OCI-LY1 (cell line): ENCODE measurements around the gene ATP6AP1.

ENCODE experiments used
- H2AFZ ChIP-seq: fragments of 200-600 bp; sonication (generic), shearing (Covaris generic); 2 replicates; pipeline ENCODE4 v1.6.0; 2014; ENCODE audit warnings: antibody characterized with exemption, mild to moderate bottlenecking, low read length
- H3F3A ChIP-seq: fragments of 200-600 bp; sonication (generic), shearing (Covaris generic); 2 replicates; pipeline ENCODE4 v1.6.0; 2014; ENCODE audit warnings: mild to moderate bottlenecking, antibody characterized with exemption, low read length, moderate library complexity; ENCODE audit not compliant: insufficient read depth
- H3K27ac ChIP-seq: fragments of 200-600 bp; sonication (generic); 2 replicates; pipeline ENCODE4 v1.5.1; 2014; ENCODE audit warnings: low read length, mixed run types, mild to moderate bottlenecking, low read depth; ENCODE audit not compliant: poor library complexity, severe bottlenecking
- H3K27me3 ChIP-seq: fragments of 200-600 bp; sonication (generic); 2 replicates; pipeline ENCODE4 v1.6.0; 2014; ENCODE audit warnings: antibody characterized with exemption, mild to moderate bottlenecking, low read length, moderate library complexity; ENCODE audit not compliant: insufficient read depth
- H3K36me3 ChIP-seq: fragments of 200-600 bp; sonication (generic); 2 replicates; pipeline ENCODE4 v1.6.1; 2014; ENCODE audit warnings: mild to moderate bottlenecking, antibody characterized with exemption, low read length, moderate library complexity, mixed read lengths; ENCODE audit not compliant: insufficient read depth
- H3K4me1 ChIP-seq: fragments of 200-600 bp; sonication (generic); 2 replicates; pipeline ENCODE4 v1.5.1; 2014; ENCODE audit warnings: mild to moderate bottlenecking, low read length, moderate library complexity; ENCODE audit not compliant: insufficient read depth, severe bottlenecking
- H3K4me2 ChIP-seq: fragments of 200-600 bp; sonication (generic), shearing (Covaris generic); 2 replicates; pipeline ENCODE4 v1.6.1; 2014; ENCODE audit warnings: low read length
- H3K4me3 ChIP-seq: fragments of 200-600 bp; sonication (generic); 2 replicates; pipeline ENCODE4 v1.5.1; 2014; ENCODE audit warnings: low read length, low read depth, mild to moderate bottlenecking, mixed read lengths; ENCODE audit not compliant: poor library complexity, severe bottlenecking
- H3K79me2 ChIP-seq: fragments of 200-600 bp; shearing (Covaris generic); 2 replicates; pipeline ENCODE4 v1.6.1; 2016; ENCODE audit warnings: mixed run types, low read length, mixed read lengths; ENCODE audit not compliant: insufficient read depth
- H3K9ac ChIP-seq: fragments of 200-600 bp; sonication (generic), shearing (Covaris generic); 2 replicates; pipeline ENCODE4 v1.6.1; 2014; ENCODE audit warnings: mild to moderate bottlenecking, low read length, mixed read lengths
- H3K9me2 ChIP-seq: fragments of 200-600 bp; sonication (generic), shearing (Covaris generic); 2 replicates; pipeline ENCODE4 v1.6.1; 2014; ENCODE audit warnings: low read depth, mild to moderate bottlenecking, low read length, mixed read lengths
- H3K9me3 ChIP-seq: fragments of 200-600 bp; shearing (Covaris generic); 2 replicates; pipeline ENCODE4 v1.6.1; 2014; ENCODE audit warnings: low read length, mixed read lengths
- H4K20me1 ChIP-seq: fragments of 200-600 bp; sonication (generic), shearing (Covaris generic); 2 replicates; pipeline ENCODE4 v1.6.0; 2016; ENCODE audit warnings: mild to moderate bottlenecking, low read length; ENCODE audit not compliant: insufficient read depth
- CTCF ChIP-seq: fragments of 200-600 bp; sonication (generic), shearing (Covaris generic); IDR thresholded peaks from 2 replicates; pipeline ENCODE4 v1.5.1; 2017; ENCODE audit warnings: mild to moderate bottlenecking, antibody characterized with exemption, low read length, moderate library complexity, mixed read lengths
- EZH2 ChIP-seq: fragments of 200-600 bp; sonication (generic), shearing (Covaris generic); IDR thresholded peaks from 2 replicates; pipeline ENCODE4 v1.8.0; 2017; ENCODE audit warnings: borderline replicate concordance, mixed run types, mild to moderate bottlenecking, antibody characterized with exemption, low read length, moderate library complexity, mixed read lengths

Gene ATP6AP1

GRCh38 chrX:154472685-154473632 is 44.5 kb downstream of the ATP6AP1 start:
- Histone ChIP-seq H3K4me3 (no peak overlapping the region), H3F3A (no peaks in the 10 kb centered on the region), H3K36me3 (peaks cover 5% of the 10 kb centered on the region; the same call in 1 of the 2 replicates), H3K27me3 (no peaks in the 10 kb centered on the region), H3K4me2 (no peak overlapping the region), H3K79me2 (no peaks in the 10 kb centered on the region), H3K9me2 (no peaks in the 10 kb centered on the region), H2AFZ (no peak overlapping the region), H3K9ac (no peak overlapping the region), H3K27ac (no peak overlapping the region), H3K4me1 (peaks cover 3% of the 10 kb centered on the region), H4K20me1 (no peaks in the 10 kb centered on the region), H3K9me3 (no peaks in the 10 kb centered on the region)
- TF ChIP-seq EZH2 (no peak), CTCF (no peak)

- H3K9me3 ChIP-seq: no peaks in the 10 kb centered on the region
- H3K79me2 ChIP-seq: no peaks in the 10 kb centered on the region
- H3K9ac ChIP-seq: no peak overlapping the region
- peaks cover 6% of the 10 kb centered on the region for H3K4me1 ChIP-seq
- no peaks in the 10 kb centered on the region for H4K20me1 ChIP-seq
- H3K4me3 ChIP-seq: no peak overlapping the region
- no peaks in the 10 kb centered on the region for H3K27me3 ChIP-seq
- TF ChIP-seq CTCF: no peak
- TF ChIP-seq EZH2: no peak
- no peaks in the 10 kb centered on the region for H3K9me2 ChIP-seq
- no peak overlapping the region for H3K27ac ChIP-seq
- no peak overlapping the region for H3K4me2 ChIP-seq
- no peak overlapping the region for H2AFZ ChIP-seq
- H3K36me3 ChIP-seq: peaks cover 5% of the 10 kb centered on the region; the same call in 1 of the 2 replicates
- no peaks in the 10 kb centered on the region for H3F3A ChIP-seq
These were observed 45.2 kb downstream of the ATP6AP1 start for GRCh38 chrX:154473683-154474082.

- Histone ChIP-seq H3K27me3 (no peaks in the 10 kb centered on the region), H3K36me3 (no peaks in the 10 kb centered on the region), H3K4me2 (no peak overlapping the region), H3K4me1 (peaks cover 23% of the 10 kb centered on the region), H3K27ac (no peak overlapping the region), H2AFZ (no peak overlapping the region), H3K9ac (no peak overlapping the region), H3K9me2 (no peaks in the 10 kb centered on the region), H3K9me3 (no peaks in the 10 kb centered on the region), H3F3A (no peaks in the 10 kb centered on the region), H4K20me1 (no peaks in the 10 kb centered on the region), H3K4me3 (no peak overlapping the region), H3K79me2 (no peaks in the 10 kb centered on the region)
- TF ChIP-seq EZH2 (no peak), CTCF (no peak)
These were observed 48.3 kb downstream of the ATP6AP1 start for GRCh38 chrX:154476821-154477220.
